Brain microvascular endothelial cell (primary cell): ENCODE results near the gene CATSPERZ.
"Not testable (repeated sequence)": the region's sequence is repeated elsewhere in the genome, so short reads cannot be mapped to it uniquely, and the experiment has no call there.

Experiments
- DNase-seq: peaks from one replicate; pipeline ENCODE4 v3.0.0-alpha.2; 2020
- H3K27ac ChIP-seq: fragments of 250-450 bp; sonication (Bioruptor Pico); 2 replicates; pipeline ENCODE4 v1.5.1; 2020; ENCODE audit warnings: mild to moderate bottlenecking, moderate library complexity
- H3K27me3 ChIP-seq: fragments of 250-450 bp; sonication (Bioruptor Pico); replicated peaks from 2 replicates; pipeline ENCODE4 v1.5.1; 2020; ENCODE audit warnings: mild to moderate bottlenecking
- H3K36me3 ChIP-seq: fragments of 250-450 bp; sonication (Bioruptor Pico); replicated peaks from 2 replicates; pipeline ENCODE4 v1.5.1; 2020; ENCODE audit warnings: mild to moderate bottlenecking
- H3K4me3 ChIP-seq: 2 replicates; pipeline ENCODE4 v1.5.1; 2011; ENCODE audit warnings: low read depth, mild to moderate bottlenecking, control low read depth, low read length, moderate library complexity
- CTCF ChIP-seq: IDR thresholded peaks from 2 replicates; pipeline ENCODE4 v1.5.1; 2011; ENCODE audit warnings: low read depth, mild to moderate bottlenecking, moderate library complexity, low read length, control low read depth, inconsistent platforms; ENCODE audit errors: missing control alignments
- in situ Hi-C: cut with HindIII; loops from 2 replicates; pipeline ENCODE4 v1.10.0; 2017; ENCODE audit warnings: low sequenced_read_pairs, low pct_ligation_motif_present

CATSPERZ gene

GRCh38 chr11:64321026-64321425 is 20.9 kb downstream of the CATSPERZ start:
- Histone ChIP-seq H3K27me3 (no peaks in the 10 kb centered on the region), H3K27ac (no peak overlapping the region), H3K4me3 (no peak overlapping the region), H3K36me3 (peaks cover 21% of the 10 kb centered on the region)
- no peak for TF ChIP-seq CTCF
- in situ Hi-C loops, result no loop called here
- no peak for DNase-seq

- DNase-seq, result no peak
- no peak overlapping the region for H3K27ac ChIP-seq
- H3K36me3 ChIP-seq, result peaks cover 21% of the 10 kb centered on the region
- no peak for TF ChIP-seq CTCF
- in situ Hi-C loops, result no loop called here
- H3K27me3 ChIP-seq, result no peaks in the 10 kb centered on the region
- H3K4me3 ChIP-seq, result no peak overlapping the region
Measured at GRCh38 chr11:64321533-64321932, 21.4 kb downstream of the CATSPERZ start.

GRCh38 chr11:64322925-64323260 is 22.7 kb downstream of the CATSPERZ start:
- H3K27me3 ChIP-seq, result no peaks in the 10 kb centered on the region
- no peak for TF ChIP-seq CTCF
- in situ Hi-C loops, result no loop called here
- no peak overlapping the region for H3K4me3 ChIP-seq
- H3K36me3 ChIP-seq, result peaks cover 21% of the 10 kb centered on the region
- H3K27ac ChIP-seq, result no peak overlapping the region
- no peak for DNase-seq

- H3K4me3 ChIP-seq, result no peak overlapping the region
- no peak for TF ChIP-seq CTCF
- DNase-seq, result no peak
- in situ Hi-C loops, result no loop called here
- no peak overlapping the region for H3K27ac ChIP-seq
- no peaks in the 10 kb centered on the region for H3K27me3 ChIP-seq
- peaks cover 21% of the 10 kb centered on the region for H3K36me3 ChIP-seq
Measured at GRCh38 chr11:64323373-64323772, 23.2 kb downstream of the CATSPERZ start.

GRCh38 chr11:64323984-64324383 is 23.8 kb downstream of the CATSPERZ start:
- H3K4me3 ChIP-seq, H3K27ac ChIP-seq, DNase-seq, in situ Hi-C loops, H3K27me3 ChIP-seq: not testable (repeated sequence)
- H3K36me3 ChIP-seq, result peaks cover 21% of the 10 kb centered on the region

GRCh38 chr11:64324692-64325469 is 24.7 kb downstream of the CATSPERZ start:
- H3K27ac ChIP-seq, result no peak overlapping the region
- no peak overlapping the region for H3K4me3 ChIP-seq
- H3K36me3 ChIP-seq, result peaks cover 21% of the 10 kb centered on the region
- no peak for DNase-seq
- in situ Hi-C loops, result no loop called here
- no peak for TF ChIP-seq CTCF
- H3K27me3 ChIP-seq, result no peaks in the 10 kb centered on the region
